RWPE1 (cell line): ENCODE results near the gene LCE2B.
"Not testable (repeated sequence)": the region's sequence is repeated elsewhere in the genome, so short reads cannot be mapped to it uniquely, and the experiment has no call there.

Experiments
- CTCF ChIA-PET: fragments of 350-600 bp; sonication (Branson Sonifier 250); formaldehyde crosslinking; extraction: SDS; loops from one replicate; lab custom pipeline; 2021; lab: Yijun Ruan, JAX
- POLR2A ChIA-PET: fragments of 400-600 bp; formaldehyde crosslinking; extraction: SDS; loops from one replicate; lab custom pipeline; 2020; ENCODE audit warnings: antibody characterized with exemption; ENCODE audit not compliant: low non-redundant PET; lab: Yijun Ruan, JAX
- DNase-seq: peaks from one replicate; pipeline ENCODE4 v3.0.0; 2012; ENCODE audit warnings: low spot score
- H3K27ac ChIP-seq: fragments of 450-650 bp; 2 replicates; pipeline ENCODE4 v1.5.1; 2017
- CTCF ChIP-seq: fragments of 450-650 bp; conservative IDR thresholded peaks from 2 replicates; pipeline ENCODE4 v1.5.1; 2017; ENCODE audit warnings: low read depth, mild to moderate bottlenecking

Gene LCE2B

DNA sequence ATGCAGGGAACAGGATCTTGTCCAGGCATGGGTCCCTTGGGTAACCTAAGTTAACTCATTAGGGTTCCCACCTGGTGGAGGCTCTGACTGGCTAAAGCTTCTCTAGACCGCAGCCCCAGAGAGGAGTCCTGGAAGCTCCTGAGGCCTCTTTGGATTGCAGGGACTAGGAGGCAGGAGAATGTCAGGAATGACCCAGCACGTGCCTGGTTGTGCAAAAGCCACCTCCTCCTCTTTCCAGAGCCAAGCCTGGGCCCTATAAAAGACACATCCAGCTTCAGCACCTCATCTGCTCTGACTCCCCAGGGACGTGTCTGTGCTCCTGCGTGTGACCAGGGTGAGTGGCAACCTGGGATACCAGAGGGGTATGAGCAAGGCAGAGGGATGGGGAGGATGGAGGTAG is at the start of gene LCE2B:
Gene LCE2B (plus strand): TSS at position 301 of the 400 bp plus-strand sequence. CDS start 721 bp downstream, outside the sequence.
- DNase-seq, H3K27ac ChIP-seq, POLR2A ChIA-PET: not testable (repeated sequence)
- CTCF ChIA-PET = interaction anchor here (0.5 kb wide), 1 partner anchor 169 kb away, joined by 3 read pairs; no protein-coding TSS in a partner anchor

DNA sequence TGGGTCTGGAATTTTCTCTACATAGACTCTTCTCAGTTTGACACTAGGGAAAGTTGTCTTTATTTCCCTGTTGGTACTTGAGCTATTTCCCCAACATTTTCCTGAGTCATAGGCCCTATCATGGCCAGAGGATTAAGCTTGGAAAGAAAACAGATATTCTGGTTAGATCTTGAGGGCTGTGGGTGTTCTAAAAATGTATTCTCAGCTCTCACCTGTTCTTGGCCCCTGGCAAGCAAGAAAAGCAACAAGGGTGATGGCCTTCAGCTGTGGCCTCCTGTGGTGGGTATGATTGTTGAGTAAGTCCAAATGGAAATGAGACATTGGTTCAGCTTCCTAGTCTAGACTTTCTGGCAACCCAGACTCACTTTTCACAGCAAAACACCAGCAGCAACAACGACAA is 45.6 kb upstream of the LCE2B start:
- POLR2A ChIA-PET = no interaction called here
- no peak for DNase-seq
- no peak for TF ChIP-seq CTCF
- no peak overlapping the region for H3K27ac ChIP-seq
- CTCF ChIA-PET = interaction anchor here (0.6 kb wide), 1 partner anchor 239 kb away, joined by 5 read pairs; no protein-coding TSS in a partner anchor

- TF ChIP-seq CTCF = no peak
- H3K27ac ChIP-seq = no peak overlapping the region
- CTCF ChIA-PET = interaction anchor here (0.6 kb wide), 1 partner anchor 227 kb away, joined by 3 read pairs; no protein-coding TSS in a partner anchor
- POLR2A ChIA-PET = no interaction called here
- no peak for DNase-seq
Observed at GRCh38 chr1:152643945-152644344, 42.0 kb upstream of the LCE2B start.

DNA sequence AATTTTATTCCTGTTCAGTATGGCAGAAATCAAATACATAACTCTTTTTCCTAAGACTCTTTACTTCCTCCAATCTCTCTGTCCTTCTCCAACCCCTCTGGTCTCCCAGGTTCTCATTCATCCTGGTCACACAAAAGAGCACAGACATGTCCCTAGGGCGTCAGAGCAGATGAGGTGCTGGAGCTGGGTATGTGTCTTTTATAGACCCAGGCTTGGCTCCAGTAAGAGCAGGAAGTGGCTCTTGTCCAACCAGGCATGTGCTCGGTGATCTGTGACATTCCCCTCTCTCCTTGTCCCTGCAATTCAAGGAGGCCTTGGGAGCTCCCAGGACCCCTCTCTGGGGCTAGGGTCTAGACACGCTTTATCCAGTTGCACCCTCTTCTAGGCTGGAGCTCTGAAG is 40.8 kb upstream of the LCE2B start:
- no peak overlapping the region for H3K27ac ChIP-seq
- CTCF ChIA-PET = interaction anchor here (0.5 kb wide), 1 partner anchor 494 kb away, joined by 3 read pairs; no protein-coding TSS in a partner anchor
- TF ChIP-seq CTCF = no peak
- no peak for DNase-seq
- POLR2A ChIA-PET = no interaction called here

DNA sequence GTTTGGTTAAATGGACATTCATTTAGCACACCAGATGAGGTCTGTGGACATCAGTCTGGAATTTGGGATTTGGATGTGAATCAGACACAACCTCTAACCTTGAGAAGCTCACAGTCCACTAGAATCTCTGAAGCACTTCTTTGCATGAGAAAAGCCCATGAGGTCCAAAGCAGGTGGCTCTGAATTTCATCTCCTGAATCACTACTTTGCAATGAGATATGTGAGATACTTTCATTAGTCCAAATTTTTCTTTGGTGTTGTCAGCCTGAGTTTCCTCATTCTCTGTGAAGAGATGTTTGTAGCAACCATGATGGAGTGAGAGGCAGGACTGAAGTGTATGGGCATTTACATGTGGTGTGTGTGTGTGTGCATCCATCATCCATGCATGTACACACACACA is 39.3 kb upstream of the LCE2B start:
- ChIA-PET CTCF (no interaction called here), POLR2A (no interaction called here)
- TF ChIP-seq CTCF = no peak

DNA sequence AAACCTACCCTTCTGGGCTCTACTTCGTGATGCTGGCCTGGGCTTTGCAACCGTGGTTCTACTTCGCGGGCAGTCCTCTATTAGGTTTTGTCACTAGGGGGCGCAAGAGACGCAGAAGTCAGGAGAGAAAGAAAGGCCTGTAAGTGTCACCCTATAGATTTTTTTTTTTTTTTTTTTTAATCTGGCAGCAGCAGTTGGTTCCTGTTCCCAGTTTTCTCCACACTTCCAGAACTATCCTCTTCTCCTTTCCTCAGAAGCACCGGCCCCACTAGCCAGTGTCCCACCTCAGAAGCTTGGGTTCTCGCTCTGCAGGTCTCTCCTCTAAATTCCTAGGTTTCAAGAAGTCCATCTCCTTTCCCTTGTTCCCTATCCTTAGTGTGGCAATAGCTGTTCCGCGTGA is 31.8 kb upstream of the LCE2B start:
- POLR2A ChIA-PET = no interaction called here
- DNase-seq = peak; percentile 55
- TF ChIP-seq CTCF = peak; percentile 82
- no peak overlapping the region for H3K27ac ChIP-seq
- CTCF ChIA-PET = interaction anchor here (0.5 to 3.6 kb wide), 29 partner anchors 9 to 1693 kb away, joined by 3 to 17 read pairs (median 4); partner anchors contain the start of genes LCE2A and LCE2D

More for the DNA sequence above, 39.3 kb upstream of the LCE2B start:
- H3K27ac ChIP-seq = no peak overlapping the region
- DNase-seq = no peak

DNA sequence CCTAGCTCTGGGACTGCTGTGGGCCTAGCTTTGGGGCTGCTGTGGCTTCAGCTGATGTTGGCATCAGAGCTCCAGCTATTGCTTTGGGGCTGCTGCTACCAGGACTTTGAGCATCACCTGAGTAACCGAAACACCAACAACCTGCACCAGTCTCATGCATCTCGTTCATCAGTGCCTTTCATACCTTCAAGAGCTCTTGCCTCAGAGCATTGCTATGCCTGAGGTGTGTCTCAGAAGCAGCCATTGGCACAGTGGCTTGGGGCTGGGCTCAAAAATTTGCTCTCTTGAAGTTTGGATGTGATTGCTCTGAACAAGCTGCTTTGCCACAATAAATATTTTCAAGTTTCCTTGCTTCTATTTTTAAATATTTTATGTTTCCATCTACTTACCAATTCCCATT is 29.5 kb upstream of the LCE2B start:
- ChIA-PET POLR2A (no interaction called here), CTCF (interaction anchor here (1.2 kb wide), 2 partner anchors 213 to 536 kb away, joined by 3 read pairs; no protein-coding TSS in a partner anchor)
- TF ChIP-seq CTCF = no peak
- no peak for DNase-seq
- H3K27ac ChIP-seq = no peak overlapping the region
